T-helper 1 cell (primary cell): ENCODE data around the gene NTNG1.
"Not testable (repeated sequence)": the region's sequence is repeated elsewhere in the genome, so short reads cannot be mapped to it uniquely, and the experiment has no call there.

Source experiments
- DNase-seq, 5 donors: peaks; one replicate each; pipeline ENCODE4 v3.0.0-alpha.2; 2012 to 2020

NTNG1 gene

DNA sequence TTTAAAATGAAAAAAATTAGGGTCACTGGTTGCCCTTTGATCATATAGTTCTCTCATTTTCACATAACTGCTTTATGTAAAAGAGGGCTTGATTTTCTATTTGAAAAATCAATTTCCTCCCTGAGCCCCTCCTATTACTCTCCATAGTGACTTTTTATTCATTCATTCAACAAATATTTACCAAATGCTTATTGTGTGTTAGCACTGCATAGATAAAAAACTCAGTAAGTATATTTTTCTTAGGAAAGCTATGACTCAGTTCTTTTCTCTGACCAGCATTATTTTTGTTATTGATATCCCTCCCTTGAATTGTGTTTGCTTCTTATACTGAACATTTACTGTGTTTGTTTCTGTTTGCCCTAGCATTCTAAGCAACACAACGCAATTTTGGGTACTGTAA, 59.8 kb downstream of the NTNG1 start:
- DNase-seq, result no peak

DNA sequence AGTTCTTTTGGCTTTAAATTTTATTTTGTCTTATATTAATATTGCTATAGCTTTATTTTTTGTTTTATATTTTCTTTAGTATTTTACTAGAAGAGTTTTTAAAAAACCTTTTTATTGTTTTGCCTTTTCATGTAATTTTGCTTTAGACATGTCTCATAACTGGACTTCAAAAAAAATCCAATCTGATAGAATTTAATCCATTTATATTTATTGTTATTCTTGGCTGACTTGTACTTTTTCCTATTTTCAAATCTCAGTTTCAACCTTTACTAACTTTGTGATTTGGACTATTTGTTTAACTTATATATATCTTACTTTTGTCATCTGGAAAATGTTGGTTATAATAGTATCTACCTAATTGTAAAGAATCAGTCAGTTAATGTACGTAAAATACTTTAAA, 61.2 kb downstream of the NTNG1 start:
- DNase-seq, result no peak

DNA sequence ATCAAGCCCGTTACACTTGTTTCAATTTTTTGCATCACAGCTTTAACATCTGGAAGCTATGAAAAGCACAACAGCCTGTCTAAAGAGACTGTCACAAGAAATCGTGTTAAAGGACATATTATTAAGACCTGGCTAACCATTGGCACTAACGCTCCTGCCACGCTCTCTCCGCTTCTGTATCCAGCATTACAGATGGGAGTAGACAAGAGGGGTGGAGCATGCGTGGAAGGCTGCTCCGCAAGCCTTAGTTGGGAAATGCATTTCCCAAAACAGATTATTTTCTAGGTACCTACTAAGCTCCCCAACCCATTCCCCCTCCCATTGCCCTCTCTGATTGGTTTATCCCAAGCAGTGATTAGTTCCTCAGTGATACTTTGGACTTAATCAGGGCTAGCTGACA, 72.4 kb downstream of the NTNG1 start:
- DNase-seq, result no peak

DNA sequence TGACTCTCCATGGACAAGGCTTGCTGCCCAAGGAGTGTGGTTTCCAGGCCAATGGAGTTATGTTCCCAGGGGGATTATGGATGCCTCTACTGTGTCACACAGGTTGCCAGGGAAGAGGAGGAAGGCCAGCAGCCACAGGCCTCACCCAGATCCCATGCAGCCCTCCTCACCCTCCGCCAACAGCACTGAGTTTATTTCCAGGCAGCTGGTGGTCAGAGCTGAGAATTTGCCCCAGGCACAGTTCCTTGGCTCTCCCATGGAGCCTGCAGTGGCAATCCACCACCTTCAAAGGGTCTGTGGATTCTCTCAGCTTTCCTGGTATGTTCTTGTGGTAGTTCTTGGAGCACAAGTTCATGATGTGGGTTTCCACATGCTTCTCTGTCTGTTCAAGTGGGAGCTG, 79.2 kb downstream of the NTNG1 start:
- DNase-seq, result no peak

DNA sequence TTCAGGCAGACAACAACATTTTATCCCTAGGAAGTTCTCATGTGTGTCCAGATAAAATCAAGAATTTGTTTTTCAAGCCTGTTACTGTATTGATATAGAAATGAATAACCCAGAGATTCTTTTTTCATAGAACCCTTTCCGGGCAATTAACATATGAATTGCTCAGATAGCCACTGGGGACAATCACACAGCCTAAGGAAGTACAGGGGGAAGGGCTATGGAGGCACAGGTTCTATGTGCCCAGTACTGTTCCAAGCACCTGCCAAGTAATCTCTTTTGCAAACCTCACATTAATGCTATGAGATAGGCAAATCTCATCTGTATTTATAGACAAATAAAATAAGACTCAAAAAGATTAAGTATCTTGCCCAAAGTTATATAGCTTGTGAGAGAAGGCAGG, 84.9 kb downstream of the NTNG1 start:
- no peak for DNase-seq

DNA sequence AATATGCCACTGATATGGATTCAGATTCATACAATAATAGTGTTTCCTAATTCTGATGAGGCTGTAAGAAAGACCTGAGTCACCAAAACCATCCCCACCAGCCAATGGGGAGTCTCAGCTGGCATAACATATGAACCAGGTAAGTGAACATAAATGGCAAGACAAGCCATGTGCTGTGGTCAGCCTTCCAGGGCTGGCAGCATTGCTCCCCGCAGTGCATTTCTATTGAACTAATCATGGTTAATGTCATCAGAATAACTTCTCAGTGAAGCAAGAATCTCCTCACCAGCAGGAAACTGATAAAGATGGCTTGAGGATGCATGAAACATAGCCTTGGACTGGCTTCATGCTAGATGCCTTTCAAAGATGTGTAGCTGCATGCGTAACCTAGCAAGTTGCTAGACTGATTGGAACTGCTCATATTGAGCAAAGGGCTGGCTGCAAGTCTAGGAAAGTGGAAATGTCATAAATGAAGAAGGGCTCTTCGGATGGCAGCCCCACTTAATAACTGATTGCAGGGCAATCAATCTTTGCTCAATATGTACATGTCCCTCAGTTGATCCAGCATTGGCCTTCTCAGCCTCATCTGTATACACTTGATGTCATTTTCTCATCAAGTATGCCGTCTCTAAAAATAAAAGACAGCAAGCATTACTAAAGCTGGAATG, 88.0 kb downstream of the NTNG1 start:
- no peak for DNase-seq

DNA sequence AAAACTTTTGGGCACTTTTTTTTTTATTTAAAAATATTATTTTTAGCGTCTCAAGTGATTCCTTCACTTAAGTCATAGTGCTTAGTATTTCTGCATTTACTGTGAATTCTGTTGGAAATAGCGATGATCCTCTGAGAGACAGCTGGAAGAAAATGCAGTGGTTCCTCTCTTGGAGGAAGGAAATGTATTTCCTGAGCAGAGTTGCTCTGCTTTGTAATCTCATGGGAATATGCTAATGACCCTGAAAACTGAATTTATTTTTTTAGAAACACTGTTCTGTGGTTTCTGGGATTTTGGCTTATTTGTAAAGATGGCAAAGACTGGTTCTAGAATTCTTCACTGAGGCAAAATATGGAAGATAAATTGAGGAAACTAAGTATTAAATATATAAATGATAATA, 88.9 kb downstream of the NTNG1 start:
- no peak for DNase-seq

DNA sequence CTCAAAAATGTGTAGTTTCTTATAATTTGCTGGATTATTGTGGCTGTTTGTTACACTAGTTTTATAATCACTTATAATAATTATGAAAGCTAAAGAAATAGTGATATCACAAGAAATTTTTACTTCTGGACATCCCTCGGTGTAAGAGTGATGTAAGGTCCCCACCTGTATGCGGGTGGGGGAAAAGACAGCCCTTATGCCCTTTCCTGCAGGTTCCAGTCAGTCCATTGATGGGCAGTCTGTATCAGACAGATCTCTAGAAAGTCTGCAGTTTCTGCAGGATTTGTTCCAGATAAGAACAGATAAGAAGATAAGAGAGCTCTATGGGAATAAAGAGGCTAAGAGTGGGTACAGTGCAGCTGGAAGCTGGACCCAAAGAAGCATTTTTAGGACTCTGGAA, 89.3 kb downstream of the NTNG1 start:
- no peak for DNase-seq

DNA sequence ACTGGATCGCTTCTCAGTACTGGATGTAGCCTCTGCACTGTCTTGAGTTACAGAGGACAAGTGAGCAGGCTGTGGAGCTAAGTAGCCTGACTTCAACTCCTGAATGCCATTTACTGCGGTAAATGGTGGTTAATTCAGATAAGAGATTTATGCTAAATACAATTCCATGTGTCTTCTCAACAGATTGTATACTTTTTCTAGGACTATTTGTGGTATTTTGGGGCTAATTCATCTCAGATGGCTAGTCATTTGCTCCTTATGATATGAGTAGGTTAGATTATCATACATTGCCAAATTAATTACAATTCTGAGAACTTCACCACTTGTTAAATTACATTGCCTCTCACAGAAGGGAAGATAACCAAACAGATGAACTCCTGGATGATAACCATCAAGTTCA, 90.5 kb downstream of the NTNG1 start:
- no peak for DNase-seq

DNA sequence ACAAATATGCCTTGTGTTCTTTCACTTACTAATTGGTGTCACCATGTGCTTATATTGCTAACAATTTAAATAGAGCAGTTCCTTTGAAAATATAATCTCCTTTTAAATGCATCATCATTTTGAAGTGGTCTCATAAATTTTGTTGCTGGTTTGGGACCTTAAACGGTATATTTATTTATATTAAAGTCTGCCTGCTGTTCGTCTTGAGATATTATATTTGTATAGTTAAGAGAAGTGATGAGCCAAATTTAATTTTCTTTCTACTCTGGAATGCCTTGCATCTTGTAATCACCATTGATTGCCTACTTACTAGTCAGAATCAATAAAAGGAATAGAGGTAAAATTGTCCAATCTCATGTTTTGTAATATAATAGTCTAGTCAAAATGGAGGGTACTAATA, 91.6 kb downstream of the NTNG1 start:
- DNase-seq, result no peak

DNA sequence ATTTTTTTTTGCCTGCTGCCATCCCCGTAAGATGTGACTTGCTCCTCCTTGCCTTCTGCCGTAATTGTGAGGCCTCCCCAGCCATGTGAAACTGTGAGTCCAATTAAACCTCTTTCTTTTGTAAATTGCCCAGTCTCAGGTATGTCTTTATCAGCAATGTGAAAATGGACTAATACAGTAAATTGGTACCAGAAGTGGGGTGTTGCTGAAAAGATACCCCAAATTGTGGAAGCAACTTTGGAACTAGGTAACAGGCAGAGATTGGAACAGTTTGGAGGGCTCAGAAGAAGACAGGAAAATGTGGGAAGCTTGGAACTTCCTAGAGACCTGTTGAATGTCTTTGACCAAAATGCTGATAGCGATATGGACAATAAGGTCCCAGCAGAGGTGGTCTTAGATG, 95.9 kb downstream of the NTNG1 start:
- DNase-seq, result not testable (repeated sequence)

DNA sequence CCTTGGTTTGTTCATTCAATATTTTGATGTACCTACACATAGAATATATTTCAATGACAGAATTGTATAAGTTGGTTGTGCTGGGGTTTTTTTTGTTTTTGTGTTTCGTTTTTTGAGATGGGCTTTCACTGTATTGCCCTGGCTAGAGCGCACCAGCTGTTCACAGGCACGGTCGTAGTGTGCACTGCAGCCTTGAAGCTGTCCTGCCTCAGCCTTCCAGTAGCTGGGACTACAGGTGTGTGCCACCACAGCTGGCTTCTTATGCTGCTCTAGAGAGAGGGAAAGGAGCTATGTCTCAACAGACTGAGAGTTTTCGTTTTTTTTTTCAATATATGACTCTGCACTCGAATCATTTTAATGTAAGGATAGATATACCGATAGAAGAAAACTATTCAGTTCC, 102.6 kb downstream of the NTNG1 start:
- no peak for DNase-seq

DNA sequence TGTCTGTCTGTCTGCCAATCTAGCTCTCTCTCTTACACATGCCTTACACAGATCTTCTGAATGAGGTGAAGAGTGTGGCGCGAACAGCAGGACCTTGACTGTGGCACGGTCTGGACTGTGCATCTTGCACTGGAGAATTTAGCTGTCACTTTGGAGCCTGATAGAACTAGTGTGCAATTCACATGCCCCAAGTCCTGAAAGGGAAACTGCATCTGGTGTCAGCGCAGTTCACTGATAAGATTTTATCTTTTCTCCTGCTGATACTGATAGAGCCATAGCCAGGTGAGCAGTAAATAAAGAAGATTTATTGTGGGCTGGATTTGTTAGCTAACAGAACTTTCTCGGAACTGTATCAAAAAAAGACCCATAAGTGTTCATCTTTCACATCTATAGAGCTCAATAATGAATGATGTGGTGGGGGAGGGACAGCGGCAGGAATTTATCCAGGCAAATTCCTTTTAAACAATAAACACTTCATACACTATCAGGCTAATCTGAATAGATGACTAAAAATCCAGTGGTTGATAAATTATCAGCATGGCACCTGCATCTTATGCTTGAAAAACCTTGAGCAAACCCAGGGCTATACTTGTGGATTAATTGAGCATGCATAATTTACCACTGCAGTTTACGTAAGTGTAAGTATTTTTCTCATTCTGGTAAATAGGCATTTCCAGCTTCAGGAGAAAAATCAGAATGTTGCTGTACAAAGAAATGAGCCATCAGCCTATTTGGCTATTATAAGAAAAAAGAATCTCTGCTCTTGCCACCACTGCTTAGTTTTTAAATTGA, 104.1 kb downstream of the NTNG1 start:
- no peak for DNase-seq

DNA sequence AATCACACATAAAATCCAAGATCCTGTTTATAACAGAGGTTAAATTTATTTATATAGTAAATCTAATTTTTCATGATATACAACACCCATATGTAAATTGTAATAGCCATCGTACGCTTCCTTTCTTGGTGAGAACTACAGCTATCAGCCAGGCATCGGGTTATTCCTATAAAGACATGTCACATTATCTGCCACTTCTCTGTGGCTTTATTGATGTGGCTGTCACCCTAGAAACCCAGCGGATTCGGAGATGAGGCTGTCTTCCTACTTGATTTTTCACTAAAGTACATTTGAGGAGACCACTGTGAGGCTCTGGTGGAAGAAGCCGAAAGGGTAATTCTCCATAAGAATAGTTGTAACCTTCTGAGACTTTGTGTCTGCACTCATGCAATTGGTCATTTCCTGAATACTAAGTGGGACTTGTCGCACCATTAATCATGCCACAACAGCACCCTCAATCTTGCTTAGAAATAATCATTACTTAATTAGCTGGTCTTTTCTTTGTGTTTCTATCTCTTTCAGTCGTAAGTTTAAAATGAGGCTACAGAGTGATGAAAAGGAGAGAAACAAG, 106.0 kb downstream of the NTNG1 start:
- DNase-seq, result no peak

DNA sequence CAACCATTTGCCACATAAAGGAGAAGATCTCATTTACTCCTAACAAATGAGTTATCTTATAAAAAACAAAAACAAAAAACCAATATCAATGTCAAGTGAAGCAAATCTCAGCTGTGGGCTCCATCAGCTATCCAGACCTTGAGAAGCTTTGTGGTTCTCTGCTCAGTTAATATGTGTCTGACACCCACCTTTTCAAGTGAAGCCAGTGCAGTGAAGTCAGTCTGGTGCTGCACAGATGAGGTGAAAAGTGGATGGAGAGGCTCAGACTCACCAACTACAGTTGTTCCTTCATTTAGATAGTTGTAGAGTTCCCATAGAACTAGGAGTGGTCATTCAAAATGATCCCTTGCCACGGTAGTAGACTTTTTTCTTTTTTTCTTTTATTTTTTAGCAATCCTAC, 106.8 kb downstream of the NTNG1 start:
- no peak for DNase-seq

DNA sequence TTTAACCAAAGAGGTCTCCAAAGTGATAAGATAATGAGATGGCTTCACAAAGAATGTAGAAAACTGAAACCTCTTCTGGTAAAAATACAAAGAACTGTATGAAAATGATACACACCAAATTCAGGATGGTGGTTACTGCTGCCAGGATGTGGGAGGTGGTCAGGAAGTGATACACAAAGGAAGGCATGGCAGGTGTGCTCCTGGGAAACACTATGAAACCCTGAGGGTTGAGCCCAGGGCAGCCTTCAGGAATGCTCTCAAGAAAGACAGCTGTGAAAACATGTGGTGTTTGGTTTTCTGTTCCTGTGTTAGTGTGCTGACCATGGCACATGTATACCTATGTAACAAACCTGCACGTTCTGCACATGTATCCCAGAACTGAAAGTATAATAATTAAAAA, 109.3 kb downstream of the NTNG1 start:
- no peak for DNase-seq

DNA sequence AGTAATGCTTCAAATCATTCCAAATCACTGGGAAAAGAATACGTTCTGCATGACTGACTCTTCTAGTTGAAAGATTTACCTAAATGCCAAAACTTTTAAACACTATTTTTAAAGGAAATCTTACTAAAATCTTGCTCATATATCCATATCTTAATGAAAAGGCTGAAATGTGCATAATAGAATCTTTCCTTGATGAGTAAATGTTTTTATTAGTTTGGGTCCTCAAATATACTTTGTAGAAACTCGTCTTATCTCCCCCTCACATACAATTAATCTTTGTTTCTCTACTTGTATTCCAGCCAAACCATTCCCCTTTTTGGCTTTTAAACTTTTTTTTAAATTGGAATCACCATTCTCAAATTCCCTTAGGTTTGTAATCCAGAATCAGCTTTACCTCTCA, 110.2 kb downstream of the NTNG1 start:
- no peak for DNase-seq

DNA sequence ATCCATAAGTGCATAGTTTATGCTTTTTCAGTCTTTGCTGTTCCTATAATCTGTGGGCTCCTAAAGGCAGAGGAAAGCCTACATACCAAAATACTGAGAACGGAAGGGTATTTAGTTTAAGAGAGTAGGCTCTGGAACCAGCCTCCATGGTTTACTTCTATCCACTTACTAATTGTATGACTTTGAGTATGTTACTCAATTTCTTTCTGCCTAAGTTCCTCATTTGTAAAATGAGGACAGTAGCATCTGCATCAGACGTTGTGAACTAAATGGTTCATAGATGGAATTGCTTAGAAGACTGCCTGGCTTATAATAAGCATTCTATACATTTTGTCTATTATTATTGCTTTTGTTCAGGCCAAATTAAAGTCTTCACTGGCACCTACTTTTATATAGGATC, 111.0 kb downstream of the NTNG1 start:
- no peak for DNase-seq

DNA sequence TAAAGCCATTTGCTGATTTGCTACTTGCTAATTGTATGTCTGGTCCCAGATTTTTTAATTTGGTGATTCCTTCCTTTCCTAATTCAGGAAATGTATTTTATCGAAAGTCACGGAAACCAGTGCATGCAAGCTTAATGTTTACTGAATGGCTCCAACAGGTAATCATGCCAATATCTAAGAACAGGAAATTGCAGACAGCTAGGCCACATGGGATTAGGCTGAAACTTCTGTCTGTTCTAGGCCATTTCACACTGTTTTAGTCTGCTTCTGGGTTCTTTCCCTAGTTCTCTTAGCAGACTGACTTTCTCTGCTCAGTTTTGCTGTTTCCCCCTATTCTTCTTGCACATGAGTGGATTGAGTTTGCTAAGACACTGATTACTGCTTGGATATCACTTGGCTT, 111.4 kb downstream of the NTNG1 start:
- no peak for DNase-seq

DNA sequence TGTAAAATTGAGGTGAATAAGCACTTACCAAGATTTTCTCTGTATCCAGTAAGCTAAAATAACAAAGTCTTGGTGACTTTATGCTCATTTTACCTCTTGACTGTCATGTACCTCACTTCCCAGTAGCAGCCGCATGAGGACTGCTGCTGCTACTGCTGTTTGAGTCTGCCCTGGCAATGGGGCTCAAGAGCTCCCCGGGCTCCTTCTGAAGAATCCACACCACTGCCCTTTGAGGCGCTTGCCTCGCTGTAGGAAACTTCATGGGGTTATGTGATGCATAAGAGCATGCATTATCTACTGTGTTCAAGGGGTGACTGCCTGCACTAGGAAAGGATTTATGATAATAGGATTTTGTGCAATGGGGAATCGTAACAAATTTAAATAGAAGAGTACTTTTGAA, 113.5 kb downstream of the NTNG1 start:
- no peak for DNase-seq

DNA sequence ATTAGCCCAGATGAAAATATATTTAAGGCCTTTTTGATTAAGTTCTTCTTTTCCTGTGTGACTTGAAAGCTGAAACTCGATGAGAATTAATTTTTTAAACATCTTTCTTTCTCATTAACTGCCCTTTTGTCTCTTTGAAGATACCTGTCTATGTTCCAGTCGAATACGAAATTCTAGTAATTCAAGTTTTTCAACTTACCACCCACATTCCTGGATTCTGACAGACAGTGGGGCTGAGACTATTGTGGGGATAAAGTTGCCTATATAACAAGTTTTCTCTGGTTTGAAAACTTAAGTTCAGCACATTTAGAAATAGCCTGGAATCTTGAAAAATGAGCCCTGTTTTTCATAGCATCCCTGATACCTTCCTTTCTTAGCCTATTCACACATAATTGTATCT, 114.6 kb downstream of the NTNG1 start:
- DNase-seq, result no peak

DNA sequence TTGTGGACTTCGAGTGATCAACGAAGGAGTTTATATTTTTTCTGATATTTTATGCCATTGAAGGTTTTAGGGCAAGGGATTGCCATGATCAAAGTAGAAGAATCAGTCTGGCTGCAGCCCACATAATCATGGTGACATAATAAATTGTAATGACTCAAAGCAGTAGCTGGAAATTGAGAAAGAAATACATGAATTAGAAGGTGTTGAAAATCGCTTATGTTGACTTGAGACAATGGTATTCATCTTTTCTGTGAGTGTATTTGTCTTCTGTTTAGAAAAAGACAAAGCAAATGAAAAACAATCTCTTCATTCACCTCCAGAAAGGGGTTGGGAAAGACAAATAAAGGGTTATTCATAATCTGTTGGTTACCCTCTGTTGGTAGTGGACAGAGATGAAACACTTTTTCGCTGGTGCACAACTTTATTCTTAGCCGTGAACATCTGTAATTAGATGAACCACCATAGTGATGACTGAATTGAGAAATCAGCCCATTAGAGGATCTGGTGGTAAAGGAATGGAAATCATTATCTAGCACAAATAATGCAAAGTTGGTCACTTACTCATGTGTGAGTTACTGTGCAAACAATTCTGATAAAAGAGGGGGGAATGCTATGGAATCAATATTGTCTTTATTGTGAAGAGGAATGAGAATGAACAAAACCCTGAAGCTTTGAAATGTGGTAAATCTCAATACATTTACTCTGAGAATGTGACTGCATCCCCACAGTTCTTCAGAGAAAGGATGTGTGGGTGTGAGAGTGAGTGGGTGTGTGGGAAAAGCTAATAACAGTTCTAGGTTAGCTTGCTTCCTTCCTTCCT, 121.8 kb downstream of the NTNG1 start:
- DNase-seq, result no peak

DNA sequence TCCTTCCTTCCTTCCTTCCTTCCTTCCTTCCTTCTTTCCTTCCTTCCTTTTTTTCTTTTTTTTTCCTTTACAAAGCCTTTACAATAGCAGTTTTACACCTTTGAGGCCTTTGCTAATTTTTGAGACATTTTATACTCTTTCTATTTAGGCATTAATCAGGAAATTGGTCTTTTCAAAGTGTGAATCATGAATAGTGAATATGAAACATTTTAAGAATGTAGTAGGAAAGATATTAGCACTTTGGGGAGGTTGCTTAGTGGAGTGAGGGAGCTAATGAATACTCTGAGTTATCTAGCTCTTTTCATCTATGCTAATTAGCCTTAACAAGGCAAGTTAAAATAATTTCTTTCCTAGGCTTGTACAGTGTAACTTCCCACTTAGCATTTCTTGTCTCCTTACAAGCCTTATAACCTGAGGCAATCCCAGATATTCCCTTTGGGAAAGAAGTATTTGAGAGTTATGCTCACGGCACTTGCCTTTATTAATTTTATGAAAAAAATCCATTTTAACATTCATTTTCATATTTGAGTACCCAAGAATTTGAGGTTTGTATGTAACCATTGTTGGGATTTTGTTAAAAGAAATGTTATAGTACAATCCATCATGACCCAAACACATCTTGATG, 122.6 kb downstream of the NTNG1 start:
- no peak for DNase-seq
